Stimulated activated CD4-positive, alpha-beta T cell treated with anti-CD3 and anti-CD28 coated beads, Interleukin-4, amount 100 ng/mL, for 1 hour (primary cell): ENCODE results near the gene MRPL28.
"Not testable (repeated sequence)": the region's sequence is repeated elsewhere in the genome, so short reads cannot be mapped to it uniquely, and the experiment has no call there.

ENCODE experiments used
- DNase-seq: peaks from one replicate; pipeline ENCODE4 v3.0.0-alpha.2; 2020

The MRPL28 gene

DNA sequence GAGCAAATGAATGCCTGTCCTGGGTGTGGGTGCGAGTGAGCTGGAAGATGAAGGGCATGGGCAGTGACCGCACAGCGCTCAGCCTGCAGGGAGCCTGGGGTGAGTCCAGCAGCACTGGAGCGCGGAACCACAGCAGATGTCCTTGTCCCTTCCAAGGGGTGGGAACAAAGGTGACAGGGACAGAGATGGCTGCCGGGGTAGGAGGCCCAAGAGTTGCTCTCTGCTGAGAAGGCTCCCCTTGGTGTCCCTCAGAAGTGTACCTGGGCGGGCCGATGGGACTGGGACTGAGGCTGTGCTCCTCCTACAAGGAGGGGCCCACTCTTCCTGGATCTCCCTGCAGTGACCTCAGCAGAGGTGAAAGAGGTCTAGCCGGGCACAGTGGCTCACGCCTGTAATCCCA is 19.0 kb upstream of the MRPL28 start:
- no peak for DNase-seq

DNA sequence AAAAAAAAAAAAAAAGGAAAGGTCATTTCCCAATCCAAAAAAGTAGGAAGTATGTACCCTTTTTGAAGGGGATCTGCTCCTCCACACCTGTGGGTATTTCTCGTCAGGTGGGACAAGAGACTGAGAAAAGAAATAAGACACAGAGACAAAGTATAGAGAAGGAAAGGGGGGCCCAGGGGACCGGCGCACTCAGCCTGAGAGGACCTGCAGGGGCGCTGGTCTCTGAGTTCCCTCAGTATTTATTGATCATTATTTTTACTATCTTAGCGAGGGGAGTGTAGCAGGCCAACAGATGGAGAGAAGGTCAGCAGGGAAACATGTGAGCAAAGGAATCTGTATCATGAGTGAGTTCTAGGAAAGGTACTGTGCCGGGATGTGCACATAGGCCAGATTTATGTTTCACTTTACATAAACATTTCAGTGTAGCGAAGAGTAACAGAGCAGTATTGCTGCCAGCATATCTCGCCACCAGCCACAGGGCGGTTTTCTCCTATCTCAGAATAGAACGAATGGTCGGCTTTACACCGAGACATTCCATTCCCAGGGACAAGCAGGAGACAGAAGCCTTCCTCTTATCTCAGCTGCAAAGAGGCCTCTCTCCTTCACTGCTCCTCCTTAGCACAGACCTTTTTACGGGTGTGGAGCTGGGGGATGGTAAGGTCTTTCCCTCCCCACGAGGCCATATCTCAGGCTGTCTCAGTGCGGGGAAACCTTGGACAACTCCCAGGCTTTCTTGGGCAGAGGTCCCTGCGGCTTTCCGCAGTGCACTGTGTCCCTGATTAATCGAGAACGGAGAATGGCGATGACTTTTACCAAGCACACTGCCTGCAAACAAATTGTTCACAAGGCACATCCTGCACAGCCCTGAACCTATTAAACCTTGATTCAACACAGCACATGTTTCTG is 17.7 kb upstream of the MRPL28 start:
- DNase-seq: not testable (repeated sequence)

DNA sequence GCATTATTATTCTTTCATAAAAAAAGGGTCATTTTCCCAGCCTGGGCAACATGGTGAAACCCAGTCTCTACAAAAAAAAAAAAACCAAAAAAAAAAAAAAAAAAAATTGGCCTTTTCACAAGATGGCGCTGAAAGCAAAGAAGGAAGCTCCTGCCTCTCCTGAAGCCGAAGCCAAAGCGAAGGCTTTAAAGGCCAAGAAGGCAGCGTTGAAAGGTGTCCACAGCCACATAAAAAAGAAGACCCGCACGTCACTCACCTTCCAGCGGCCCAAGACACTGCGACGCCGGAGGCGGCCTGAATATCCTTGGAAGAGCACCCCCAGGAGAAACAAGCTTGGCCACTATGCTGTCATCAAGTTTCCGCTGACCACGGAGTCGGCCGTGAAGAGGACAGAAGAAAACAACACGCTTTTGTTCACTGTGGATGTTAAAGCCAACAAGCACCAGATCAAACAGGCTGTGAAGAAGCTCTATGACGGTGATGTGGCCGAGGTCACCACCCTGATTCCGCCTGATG is 16.4 kb upstream of the MRPL28 start:
- no peak for DNase-seq

DNA sequence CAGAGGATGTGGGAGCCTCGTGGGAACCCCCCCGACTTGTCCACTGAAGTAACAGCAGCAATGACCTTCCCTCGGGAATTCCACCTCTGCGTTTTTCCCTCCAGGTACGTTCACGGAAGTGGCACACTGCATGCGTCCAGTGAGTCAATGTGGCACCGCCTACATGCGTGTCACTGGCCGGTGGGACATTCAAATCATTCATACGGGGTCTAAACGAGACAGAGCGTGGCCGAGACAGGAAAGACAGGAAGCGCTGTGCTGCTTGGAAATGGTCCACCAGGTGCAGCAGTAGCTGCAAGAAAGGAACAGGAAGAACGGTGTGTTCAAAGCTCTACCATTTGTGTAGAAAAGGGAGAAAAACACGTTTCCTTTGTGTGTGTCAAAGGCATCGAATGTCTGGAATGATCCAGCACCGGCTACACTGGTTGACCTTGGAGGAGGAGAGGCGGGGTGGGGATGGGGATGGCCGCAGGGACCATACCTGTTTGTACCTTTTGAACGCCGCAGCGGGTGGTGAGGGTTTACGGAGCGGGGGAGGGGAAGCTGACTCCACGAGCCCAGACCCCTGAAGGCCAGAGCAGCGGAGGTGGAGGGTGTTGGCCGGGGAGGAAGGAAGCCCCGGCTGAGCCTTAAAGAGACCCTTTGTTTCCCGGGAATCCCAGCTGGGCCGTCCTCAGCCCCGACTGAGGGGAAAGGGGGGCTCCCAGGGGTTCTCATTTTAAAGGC is 13.2 kb upstream of the MRPL28 start:
- peak; percentile 28 for DNase-seq

DNA sequence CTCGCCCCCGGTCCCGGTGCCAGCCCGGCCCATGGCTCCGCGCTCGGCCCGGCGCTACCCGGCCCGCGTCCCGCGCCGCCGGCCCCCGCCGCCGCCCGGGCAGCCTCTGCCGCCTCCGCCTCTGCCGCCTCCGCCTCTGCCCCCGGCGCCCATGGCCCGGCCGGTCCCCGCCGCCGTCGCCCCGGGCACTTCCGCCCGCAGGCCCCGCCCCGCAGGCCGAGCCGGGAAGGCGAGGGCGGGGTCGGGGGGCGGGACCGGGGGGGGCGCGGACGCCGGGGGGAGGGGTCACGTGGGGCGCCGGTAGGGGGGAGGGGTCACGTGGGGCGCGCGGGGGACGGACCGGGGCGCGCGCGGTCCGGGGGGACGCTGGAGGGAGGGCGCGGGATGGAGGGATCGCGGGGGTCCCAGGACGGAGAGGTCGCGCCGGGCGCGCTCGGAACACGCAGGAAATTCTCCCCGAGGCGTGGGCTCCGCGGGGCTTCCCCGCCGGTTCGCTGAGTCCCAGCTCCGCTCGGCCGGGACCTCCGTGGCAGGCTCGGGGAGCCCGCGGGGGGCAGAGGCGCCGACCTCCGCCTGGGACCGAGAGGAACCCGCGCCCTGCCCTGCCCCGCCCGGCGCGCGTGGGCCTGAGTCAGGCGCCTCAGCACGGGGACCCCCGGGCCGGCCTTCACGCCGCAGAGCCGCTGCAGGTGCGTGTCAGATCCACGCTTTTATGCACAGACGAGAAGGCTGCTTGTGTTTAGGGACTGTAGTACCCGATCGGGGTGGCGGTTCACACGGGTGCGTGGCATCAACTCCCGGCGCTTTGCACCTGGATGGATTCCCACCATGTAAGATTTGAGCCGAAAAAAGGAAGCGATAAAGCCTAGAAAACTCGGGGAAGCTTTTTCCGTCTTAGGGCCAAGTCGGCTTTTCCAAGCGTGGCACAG is 11.7 kb upstream of the MRPL28 start, which contains the start of gene PGAP6:
PGAP6 (minus strand) TSS at position 190 of the 929 bp plus-strand sequence; CDS start at position 33, 157 bp downstream.
- peak; percentile 72 for DNase-seq

DNA sequence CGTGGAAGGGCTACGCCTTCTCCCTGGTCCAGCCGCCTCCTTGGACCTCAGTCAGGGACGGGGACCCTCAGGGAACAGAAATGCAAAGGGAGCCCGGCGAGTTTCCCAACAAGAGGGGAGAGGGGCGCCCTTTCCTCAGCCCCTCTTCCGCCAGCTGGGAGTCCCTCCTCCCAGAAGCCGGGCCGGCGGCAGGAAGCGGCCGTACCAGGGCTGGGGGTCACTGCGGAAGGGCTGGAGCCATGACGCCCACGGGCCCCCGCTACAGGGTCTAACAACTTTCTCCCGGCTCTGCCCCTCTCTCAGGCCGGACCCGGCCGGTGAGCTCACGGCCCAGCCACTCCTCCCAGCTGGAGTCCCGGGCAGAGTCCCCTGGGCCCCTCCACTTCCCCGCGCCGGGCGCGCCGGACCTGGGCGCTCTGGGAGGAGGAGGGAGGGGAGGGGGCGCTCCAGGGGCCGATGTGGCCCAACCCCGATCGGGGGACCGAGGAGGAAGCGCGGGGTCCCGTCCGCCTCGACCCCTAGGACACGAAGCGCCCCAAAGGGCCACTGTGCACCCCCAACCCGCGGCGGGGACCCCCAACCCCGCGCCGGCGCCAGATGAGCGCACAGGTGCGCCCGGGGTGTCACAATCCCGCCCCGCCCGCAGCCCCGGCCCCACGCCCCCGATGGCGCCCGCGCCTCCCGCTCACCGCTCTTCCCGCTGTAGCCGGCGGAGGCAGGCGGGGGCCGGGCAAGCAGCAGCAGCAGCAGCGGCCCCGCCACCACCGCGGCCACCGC is 10.9 kb upstream of the MRPL28 start:
- DNase-seq: peak; percentile 41

DNA sequence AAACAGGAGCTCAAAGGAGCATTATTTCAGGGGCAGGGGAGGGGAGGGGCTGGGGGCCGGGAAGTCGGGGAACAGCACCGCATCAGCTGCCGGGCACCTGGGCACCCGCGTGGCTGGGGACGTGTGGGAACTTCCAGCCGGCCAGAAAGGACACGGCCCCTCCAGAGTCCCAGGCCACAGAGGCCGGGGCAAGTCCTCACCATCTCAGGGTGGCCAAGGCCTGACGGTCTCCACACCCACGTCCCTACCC is 10.3 kb upstream of the MRPL28 start:
- DNase-seq: no peak

DNA sequence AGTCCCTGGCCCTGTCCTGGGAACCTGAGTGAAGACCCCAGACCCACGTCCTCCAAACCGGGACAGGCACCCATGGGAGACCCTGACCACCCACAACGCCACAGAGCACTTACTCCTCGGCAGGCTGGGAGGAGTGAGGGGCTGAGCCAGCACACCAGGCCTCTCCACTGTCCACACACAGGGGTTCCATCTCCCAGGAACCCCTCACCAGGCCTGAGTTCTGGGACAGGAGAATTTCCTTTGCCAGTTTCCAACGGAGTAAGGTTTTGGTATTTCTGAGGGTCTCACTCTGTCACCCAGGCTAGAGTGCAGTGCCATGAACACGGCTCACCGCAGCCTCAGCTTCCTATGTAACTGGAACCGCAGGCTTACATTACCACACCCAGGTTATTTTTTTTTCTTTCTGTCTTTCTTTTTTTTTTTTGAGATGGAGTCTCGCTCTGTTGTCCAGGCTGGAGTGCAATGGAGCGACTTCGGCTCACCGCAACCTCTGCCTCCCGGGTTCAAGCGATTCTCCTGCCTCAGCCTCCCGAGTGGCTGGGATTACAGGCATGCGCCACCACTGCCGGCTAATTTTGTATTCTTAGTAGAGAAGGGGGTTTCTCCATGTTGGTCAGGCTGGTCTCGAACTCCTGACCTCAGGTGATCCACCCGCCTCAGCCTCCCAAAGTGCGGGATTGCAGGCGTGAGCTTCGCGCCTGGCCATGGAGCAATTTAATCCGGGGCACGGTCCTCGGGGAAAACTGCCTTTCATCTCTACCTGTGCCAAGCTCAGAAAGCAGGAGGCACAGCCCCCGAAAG is 9.8 kb upstream of the MRPL28 start:
- DNase-seq: no peak

DNA sequence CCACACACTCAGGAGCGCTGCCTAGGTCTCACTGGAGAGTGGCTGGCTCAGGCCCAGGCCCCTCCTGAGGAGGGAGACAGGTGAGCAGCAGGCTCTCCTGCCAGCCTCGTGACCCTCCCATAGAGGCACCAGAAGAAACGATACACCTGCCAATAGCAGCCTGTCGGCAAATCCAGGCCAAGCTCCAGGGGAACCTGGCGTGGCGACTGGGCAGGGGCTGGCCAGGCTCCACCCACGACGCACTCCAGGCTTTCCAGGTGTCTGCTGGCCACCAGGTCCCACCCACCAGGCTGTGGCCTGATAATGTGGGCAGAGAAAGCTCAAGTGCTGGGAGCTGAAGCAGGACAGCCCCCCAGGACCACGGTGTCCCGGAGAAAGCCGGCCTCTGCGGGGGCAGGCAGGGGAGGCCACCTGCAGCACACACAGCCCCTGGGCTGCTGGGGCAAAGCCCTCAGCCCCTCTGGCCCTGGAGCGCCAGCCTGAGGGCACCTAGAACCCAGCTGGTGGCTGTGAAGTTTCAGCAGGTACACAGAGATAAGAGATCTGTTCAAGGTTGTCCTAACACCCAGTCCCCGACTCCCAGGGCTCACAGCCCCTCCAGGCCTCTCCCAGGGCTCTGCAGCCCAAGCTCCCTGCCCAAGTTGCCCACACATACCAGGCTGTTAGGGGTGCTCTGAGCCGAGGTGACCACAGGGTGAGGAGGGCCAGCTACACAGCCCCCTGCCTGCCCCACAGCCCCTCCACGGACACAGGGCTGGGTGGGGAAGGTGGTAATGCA is 9.0 kb upstream of the MRPL28 start:
- no peak for DNase-seq

DNA sequence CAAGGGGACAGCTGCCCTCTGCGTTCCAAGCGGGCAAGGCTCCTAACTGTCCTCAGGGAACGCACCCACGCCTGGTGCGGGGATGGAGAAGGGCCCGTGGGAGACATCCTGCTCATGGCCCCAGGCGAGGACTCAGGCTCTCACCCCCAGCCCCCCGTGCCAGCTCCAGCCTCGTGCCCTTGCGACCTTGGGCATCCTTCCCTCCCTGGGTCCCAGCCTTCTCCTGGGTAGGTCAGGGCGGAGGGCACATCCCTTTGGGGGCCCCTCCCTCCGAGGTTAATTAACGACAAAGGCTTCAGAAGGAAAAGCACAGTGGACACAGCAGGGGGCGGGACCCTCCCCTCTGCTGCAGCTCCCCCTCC is 8.5 kb upstream of the MRPL28 start:
- no peak for DNase-seq

DNA sequence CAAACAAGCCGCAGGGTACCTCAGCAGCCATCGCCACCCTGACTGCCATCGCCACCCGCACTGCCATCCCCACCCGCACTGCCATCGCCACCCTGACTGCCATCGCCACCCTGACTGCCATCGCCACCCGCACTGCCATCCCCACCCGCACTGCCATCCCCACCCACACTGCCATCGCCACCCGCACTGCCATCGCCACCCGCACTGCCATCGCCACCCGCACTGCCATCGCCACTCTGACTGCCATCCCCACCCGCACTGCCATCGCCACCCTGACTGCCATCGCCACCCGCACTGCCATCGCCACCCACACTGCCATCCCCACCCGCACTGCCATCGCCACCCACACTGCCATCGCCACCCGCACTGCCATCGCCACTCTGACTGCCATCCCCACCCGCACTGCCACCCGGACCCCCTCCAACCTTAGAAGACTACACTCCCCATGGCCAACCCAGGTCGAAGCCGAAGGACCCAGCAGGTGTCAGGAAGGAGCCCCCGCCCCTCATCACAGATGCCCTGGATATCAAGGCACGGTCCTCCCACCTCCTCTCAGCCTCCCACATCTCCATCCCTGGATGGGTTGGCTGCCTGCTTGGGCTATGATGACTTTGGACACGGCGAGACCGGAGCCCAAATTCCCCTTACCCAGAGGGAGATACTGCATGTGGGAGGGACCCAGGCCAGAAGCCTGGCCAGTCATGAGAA is 7.9 kb upstream of the MRPL28 start:
- DNase-seq: not testable (repeated sequence)

DNA sequence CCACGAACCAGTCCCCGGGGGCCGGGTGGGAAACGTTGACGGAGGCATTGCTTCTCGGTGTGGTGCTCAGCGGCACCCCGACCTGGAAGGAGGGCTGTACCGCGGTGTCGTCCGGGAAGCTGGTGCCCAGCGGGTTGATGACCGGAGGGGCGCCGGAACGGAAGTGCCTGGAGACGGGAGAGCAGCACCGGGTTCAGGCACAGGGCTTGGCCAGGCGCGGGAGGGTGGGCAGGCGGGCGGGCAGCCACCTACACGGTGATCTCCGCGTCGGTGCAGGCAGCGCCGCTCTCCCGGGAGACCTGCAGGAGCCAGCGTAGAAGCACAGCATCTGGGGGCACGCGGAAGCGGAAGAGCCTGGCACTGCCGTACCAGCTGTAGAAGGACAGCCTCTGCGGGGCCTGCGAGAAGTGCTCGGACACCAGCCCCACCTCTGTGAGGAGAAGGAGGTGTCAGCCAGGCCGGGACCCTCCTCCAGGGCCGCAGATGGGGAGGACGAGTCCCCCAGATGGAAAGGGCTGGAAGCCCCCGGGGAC is 7.1 kb upstream of the MRPL28 start:
- no peak for DNase-seq

DNA sequence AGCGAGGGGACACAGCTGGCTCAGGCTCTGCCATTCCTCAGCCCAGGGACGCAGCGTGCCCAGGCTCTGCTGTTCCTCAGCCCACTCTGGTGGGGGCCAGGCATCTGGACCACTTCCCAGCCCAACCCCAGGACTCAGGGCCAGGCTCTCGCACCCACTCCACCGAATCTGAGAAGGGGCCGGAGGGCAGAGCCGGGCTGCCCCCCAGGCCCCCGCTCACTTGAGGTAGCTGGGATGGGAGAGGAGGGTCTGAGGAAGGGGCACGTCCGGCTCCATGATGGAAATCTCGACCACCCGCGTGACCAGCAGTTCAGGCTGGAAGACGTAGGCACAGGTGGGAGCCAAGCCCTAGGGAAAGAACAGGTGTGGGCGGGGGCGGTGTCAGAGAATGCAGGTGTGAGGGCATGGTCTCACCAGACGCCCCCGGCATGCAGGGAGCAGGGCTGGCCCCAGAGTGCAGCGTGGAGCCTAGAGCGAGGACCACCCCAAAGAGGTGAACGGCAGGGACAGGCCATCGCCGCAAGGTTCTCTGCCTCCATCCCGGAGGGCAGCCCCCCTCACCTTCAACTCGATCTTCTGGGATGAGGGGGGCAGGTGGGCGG is 6.6 kb upstream of the MRPL28 start:
- no peak for DNase-seq

DNA sequence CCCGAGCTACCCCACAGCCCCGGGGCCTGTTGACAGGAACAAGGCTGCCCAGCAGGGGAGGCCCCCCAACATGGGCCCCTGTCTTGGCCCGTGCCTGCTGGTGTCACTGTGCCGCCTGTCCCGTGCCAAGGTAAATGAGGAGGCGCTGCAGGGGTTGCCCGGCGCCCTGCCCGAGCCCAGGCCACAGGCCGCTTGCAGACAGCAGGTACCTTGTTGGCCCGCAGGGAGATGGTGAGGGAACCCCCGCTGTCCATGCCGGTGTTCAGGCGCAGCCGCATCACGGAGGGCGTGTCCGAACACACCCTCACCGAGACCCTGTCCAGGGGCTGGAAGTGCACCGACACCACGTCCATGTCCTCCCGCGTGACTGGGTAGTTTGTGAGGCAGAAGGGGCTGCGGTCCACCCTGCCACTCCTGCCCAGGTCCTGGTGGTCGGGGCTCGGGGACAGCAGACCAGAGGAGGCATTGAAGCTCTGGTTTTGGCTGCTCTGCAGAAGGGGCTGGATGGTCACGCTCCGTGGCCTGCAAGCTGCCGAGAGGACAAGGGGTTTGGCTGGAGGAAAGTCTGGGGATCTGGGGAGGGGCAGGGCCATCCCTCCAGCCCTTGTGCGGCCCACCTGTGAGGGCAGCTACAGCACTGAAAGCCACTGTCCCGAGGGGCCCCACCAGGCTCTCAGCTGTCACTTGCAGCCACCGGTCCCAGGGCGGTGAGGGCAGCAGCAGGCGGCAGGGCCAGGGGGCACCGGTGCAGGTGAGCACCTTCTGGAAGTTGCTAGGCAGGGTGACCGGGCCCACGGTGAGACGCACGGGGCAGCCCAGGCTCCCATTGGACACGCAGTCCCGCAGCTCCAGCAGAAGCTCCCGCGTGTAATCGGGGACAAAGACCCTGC is 5.8 kb upstream of the MRPL28 start:
- DNase-seq: no peak

DNA sequence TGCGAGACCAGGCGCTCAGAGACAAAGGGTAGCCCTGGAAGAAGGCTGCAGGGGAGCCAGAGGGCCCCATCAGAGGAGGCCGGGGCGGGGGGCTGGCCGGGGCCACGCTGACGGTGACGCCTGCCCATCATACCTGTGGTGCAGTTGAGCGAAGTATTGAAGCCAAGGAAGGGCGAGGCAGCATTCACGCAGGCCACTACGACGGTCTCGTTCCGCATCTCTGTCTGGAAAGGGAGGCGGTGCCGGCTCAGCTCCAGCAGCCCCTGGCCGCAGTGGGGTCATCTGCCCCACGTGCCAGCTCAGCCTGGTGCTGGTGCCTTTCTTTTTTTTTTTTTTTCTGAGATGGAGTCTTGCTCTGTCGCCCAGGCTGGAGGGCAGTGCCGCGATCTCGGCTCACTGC is 4.9 kb upstream of the MRPL28 start:
- no peak for DNase-seq

DNA sequence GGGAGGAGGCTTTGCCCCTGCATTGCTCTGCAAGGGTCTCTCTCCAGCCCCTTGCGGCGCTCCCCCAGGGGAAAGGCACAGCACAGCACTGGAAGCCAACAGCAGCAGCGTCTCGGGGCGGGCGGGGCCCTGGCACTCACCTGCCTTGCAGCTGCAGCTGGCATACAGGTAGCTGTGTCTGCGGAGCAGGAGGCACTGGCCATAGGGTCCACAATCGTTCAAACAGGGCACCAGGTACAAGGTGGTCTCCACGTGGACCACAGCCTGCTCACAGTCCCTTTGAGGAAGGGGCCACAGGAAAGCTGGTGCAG is 4.2 kb upstream of the MRPL28 start:
- no peak for DNase-seq

DNA sequence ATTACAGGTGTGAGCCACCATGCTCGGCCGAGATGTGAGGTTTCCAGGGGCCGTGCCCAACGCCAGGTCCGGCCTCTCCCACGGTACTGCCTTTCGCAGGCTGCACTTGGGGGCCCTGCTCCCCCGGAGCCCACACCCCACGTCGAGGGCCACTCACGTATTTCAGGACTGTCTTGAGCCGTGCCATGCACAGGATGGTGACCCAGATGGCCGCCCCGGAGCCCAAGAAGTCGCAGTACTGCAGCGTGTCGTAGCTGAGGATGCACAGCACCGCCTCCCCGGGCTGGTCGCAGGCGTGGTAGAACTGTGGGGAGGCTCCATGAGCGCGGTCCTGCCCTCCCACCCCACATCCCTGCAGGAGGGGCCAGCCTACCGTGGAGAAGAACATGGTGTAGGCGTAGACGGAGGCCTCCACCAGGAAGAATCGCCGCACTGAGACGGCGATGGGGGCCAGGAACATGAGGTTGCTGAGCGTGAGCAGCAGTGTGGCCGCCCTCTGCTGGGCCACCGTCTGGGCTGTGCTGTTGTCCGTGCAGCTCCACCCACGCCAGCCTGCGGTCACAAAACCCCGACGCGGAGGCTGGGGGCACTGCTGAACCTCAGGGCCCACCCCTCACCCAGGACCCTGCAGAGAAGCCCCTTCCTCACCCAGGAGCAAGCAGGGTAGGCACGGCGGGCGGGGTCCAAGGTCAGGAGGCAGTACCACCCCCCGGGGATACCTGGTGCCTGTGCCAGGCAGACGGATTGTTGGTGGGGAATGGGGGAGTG is 3.7 kb upstream of the MRPL28 start:
- DNase-seq: no peak
